ENCODE measurements around the gene ENTPD8. TPM values are rescaled to one million over a fixed set of nuclear protein-coding genes. Genes with fewer than 3 reads are reported as not detected.

The ENTPD8 gene
- total RNA-seq, 1 experiment from 2014 or later: 0.97 TPM

DNA sequence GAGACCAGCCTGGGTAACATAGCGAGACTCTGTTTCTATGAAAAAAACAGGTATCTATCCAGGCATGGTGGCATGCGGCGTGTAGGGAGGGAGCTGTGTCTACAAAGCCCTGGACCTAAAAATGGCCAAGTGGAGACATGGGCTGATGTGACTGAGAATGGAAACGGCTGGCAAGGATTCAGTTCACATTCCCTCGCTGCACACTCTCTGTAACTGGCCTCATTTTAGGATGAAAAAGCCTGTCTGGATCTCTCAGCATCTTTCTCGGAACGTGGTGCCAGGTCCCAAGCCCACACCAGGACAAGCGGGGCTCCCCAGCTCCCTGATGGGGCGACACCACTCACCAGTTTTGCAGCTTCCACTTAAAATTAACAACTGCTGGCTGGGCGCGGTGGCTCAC, 31.6 kb downstream of the ENTPD8 start:
- no peak overlapping the region for H3K4me3 Mint-ChIP-seq (ENCODE audit: low read depth, unreplicated experiment)
- no peaks in the 10 kb centered on the region for H3K9me3 Mint-ChIP-seq (ENCODE audit: low read depth, unreplicated experiment)
- peaks cover 8% of the 10 kb centered on the region for H3K4me1 Mint-ChIP-seq (ENCODE audit: low read depth, unreplicated experiment)
- no peak for DNase-seq
- no peaks in the 10 kb centered on the region for H3K27me3 Mint-ChIP-seq (ENCODE audit: unreplicated experiment)
- intact Hi-C loops (cut with micrococcal nuclease; ENCODE audit: unreplicated experiment): no loop called here
- TF ChIP-seq, protein P1, sequence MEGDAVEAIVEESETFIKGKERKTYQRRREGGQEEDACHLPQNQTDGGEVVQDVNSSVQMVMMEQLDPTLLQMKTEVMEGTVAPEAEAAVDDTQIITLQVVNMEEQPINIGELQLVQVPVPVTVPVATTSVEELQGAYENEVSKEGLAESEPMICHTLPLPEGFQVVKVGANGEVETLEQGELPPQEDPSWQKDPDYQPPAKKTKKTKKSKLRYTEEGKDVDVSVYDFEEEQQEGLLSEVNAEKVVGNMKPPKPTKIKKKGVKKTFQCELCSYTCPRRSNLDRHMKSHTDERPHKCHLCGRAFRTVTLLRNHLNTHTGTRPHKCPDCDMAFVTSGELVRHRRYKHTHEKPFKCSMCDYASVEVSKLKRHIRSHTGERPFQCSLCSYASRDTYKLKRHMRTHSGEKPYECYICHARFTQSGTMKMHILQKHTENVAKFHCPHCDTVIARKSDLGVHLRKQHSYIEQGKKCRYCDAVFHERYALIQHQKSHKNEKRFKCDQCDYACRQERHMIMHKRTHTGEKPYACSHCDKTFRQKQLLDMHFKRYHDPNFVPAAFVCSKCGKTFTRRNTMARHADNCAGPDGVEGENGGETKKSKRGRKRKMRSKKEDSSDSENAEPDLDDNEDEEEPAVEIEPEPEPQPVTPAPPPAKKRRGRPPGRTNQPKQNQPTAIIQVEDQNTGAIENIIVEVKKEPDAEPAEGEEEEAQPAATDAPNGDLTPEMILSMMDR (IDR thresholded peaks at IDR 0.05; ENCODE audit: unreplicated experiment): no peak
- CTCF ChIA-PET: interaction anchor here (0.6 to 0.7 kb wide), 3 partner anchors 32 to 282 kb away, joined by 3 to 9 read pairs (median 8); partner anchors contain the start of gene TOR4A
- BruUV-seq (replicated peaks): no TSS peak
- no peak overlapping the region for H3K27ac Mint-ChIP-seq (ENCODE audit: unreplicated experiment)
- peaks cover 22% of the 10 kb centered on the region for H3K36me3 Mint-ChIP-seq (ENCODE audit: insufficient read depth, unreplicated experiment)

DNA sequence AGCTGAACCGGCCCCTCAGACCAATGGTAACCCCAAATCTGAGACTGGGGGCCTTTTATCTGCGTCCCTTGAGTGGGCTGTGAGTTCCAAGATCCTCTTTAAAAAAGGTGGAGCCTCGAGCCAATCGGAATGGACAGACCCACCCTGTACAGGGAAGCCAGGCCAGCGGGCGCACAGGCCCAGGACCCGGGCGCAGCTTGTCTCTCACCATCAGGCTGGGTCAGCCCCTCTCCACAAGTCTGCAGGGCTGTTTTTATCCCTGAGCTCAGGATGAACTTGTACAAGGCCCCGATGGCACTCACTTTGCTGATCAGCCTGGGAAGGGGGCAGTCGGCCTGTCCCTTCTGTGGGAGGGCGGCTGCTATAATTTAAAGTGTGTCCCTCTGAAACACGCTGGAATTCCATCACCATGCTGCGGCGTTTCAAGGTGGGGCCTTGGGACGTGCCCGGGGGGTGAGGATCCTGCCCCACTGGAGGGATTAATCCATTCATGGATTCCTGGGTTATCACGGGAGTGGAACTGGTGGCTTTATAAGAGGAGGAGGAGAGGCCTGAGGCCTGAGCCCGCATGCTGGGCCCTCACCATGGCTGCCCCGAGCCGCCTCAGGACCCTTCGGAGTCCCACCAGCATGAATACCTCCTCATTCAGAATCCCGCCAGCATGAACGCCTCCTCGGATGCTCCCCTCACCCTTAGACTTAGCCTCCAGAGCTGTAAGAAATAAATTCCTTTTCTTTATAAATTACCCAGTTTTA, 32.3 kb downstream of the ENTPD8 start:
- TF ChIP-seq, protein P1 (IDR thresholded peaks at IDR 0.05; ENCODE audit: unreplicated experiment): no peak
- peaks cover 8% of the 10 kb centered on the region for H3K4me1 Mint-ChIP-seq (ENCODE audit: low read depth, unreplicated experiment)
- no peak overlapping the region for H3K27ac Mint-ChIP-seq (ENCODE audit: unreplicated experiment)
- CTCF ChIA-PET: interaction anchor here (0.6 to 0.7 kb wide), 4 partner anchors 14 to 281 kb away, joined by 3 to 9 read pairs (median 6); partner anchors contain the start of genes EXD3, NOXA1 and TOR4A
- peaks cover 22% of the 10 kb centered on the region for H3K36me3 Mint-ChIP-seq (ENCODE audit: insufficient read depth, unreplicated experiment)
- no TSS peak for BruUV-seq (replicated peaks)
- intact Hi-C loops (cut with micrococcal nuclease; ENCODE audit: unreplicated experiment): no loop called here
- no peaks in the 10 kb centered on the region for H3K27me3 Mint-ChIP-seq (ENCODE audit: unreplicated experiment)
- DNase-seq: no peak
- no peaks in the 10 kb centered on the region for H3K9me3 Mint-ChIP-seq (ENCODE audit: low read depth, unreplicated experiment)
- no peak overlapping the region for H3K4me3 Mint-ChIP-seq (ENCODE audit: low read depth, unreplicated experiment)

DNA sequence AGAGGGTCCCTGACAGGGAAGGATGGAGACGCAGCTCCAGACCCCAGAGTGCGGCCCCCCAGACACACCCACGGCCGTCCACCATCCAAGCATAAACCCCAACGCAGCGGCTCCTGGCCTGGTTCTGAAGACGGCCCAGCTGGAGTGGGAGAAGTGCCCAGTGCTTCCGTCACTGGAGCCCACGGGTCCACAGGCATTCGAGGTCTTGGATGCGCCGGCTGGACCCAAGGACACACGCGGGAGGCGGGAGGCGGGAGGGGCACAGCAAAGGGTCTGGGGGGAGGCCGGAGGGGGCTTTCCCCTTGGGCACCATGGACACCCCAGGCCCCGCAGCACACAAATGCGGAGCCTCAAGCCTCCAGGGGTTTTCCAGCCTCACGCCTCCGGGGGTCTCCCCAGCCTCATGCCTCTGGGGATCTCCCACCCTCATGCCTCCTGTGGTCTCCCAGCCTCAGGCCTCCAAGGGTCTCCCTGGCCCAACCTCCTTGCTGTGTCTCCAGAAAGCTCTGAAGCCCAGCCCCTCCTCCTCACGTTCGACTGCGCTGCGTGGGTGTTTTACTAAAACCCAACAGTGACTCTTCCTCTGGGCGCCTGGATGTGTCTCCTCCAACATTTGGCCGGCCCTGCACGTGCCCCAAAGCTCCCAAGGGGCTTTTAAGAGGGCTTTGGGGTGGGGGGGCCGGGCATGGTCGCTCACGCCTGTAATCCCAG, 33.4 kb downstream of the ENTPD8 start:
- intact Hi-C loops (cut with micrococcal nuclease; ENCODE audit: unreplicated experiment): no loop called here
- TF ChIP-seq, protein P1 (IDR thresholded peaks at IDR 0.05; ENCODE audit: unreplicated experiment): no peak
- Mint-ChIP-seq H3K4me1 (ENCODE audit: low read depth, unreplicated experiment) (peaks cover 8% of the 10 kb centered on the region), H3K4me3 (ENCODE audit: low read depth, unreplicated experiment) (peak overlapping the region; percentile 55), H3K27ac (ENCODE audit: unreplicated experiment) (no peak overlapping the region), H3K27me3 (ENCODE audit: unreplicated experiment) (no peaks in the 10 kb centered on the region), H3K36me3 (ENCODE audit: insufficient read depth, unreplicated experiment) (peaks cover 27% of the 10 kb centered on the region), H3K9me3 (ENCODE audit: low read depth, unreplicated experiment) (no peaks in the 10 kb centered on the region)
- no peak for DNase-seq
- no TSS peak for BruUV-seq (replicated peaks)
- CTCF ChIA-PET: no interaction called here

DNA sequence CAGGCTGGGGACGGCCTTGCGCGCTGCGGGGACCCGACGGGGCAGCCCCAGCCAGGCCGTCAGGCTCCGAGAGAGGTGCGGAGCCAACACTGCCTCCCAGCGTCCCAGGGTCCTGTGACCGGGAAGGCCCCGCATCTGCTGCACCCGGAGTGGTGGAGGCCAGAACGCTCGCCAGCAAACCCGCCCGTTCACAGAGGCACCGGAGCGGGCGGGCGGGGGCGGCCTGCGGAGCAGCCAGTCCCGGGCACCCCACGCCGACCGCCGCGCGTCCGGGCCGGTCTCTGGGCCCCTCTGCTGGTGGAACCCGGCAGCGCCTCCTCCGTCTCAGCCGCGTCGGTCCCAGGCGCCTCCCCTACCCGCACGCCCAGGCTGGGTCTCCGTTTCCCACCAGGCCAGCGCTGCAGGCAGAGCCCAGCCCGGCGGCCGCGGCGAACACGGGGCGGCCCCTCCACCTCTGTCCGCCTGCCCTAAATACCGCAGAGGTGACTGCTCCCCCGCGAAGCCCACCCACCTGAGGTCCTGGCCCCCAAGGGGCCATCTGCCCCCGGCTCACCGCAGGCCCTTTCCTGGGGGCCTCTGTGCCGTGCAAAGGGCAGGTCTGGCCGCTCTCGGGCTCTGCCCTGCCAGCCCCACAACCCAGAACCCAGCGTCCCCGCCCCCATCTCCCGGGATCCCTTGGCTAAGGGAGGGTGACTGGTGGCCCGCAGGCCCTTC, 34.1 kb downstream of the ENTPD8 start:
- intact Hi-C loops (cut with micrococcal nuclease; ENCODE audit: unreplicated experiment): no loop called here
- DNase-seq: peak; percentile 73
- BruUV-seq (replicated peaks): no TSS peak
- CTCF ChIA-PET: no interaction called here
- H3K27ac Mint-ChIP-seq (ENCODE audit: unreplicated experiment): no peak overlapping the region
- peak overlapping the region; percentile 55 for H3K4me3 Mint-ChIP-seq (ENCODE audit: low read depth, unreplicated experiment)
- no peaks in the 10 kb centered on the region for H3K27me3 Mint-ChIP-seq (ENCODE audit: unreplicated experiment)
- H3K36me3 Mint-ChIP-seq (ENCODE audit: insufficient read depth, unreplicated experiment): peaks cover 32% of the 10 kb centered on the region
- H3K9me3 Mint-ChIP-seq (ENCODE audit: low read depth, unreplicated experiment): no peaks in the 10 kb centered on the region
- TF ChIP-seq, protein P1 (IDR thresholded peaks at IDR 0.05; ENCODE audit: unreplicated experiment): peak; percentile 67
- H3K4me1 Mint-ChIP-seq (ENCODE audit: low read depth, unreplicated experiment): peaks cover 8% of the 10 kb centered on the region
